ENCODE results near the gene ZMAT5. TPM values are rescaled to one million over a fixed set of nuclear protein-coding genes. Genes with fewer than 3 reads are reported as not detected.

Gene ZMAT5
- polyA plus RNA-seq (ENCODE audit: insufficient read length in 3 of 3) = 10 to 100 TPM; 23.2 to 25.5 (median 24.0) TPM

GRCh38 chr22:29766632-29767170 is at the start of gene ZMAT5:
Gene ZMAT5, minus strand, starts transcription at chr22:29767007. Its CDS starts 18,463 bp downstream, at chr22:29748544.
- peak; percentile 85 to 95 (median 94) for DNase-seq (ENCODE audit: low read depth in 3 of 3, low spot score in 2 of 3)

- DNase-seq (ENCODE audit: low read depth in 3 of 3, low spot score in 2 of 3) = no peak
Measured at GRCh38 chr22:29816539-29816938, 49.7 kb upstream of the ZMAT5 start.

GRCh38 chr22:29816128-29816527 is 49.3 kb upstream of the ZMAT5 start:
- no peak for DNase-seq (ENCODE audit: low read depth in 3 of 3, low spot score in 2 of 3)

- no peak for DNase-seq (ENCODE audit: low read depth in 3 of 3, low spot score in 2 of 3)
Measured at GRCh38 chr22:29815580-29815979, 48.8 kb upstream of the ZMAT5 start.

- no peak for DNase-seq (ENCODE audit: low read depth in 3 of 3, low spot score in 2 of 3)
Measured at GRCh38 chr22:29814003-29814402, 47.2 kb upstream of the ZMAT5 start.

- no peak for DNase-seq (ENCODE audit: low read depth in 3 of 3, low spot score in 2 of 3)
Measured at GRCh38 chr22:29813563-29813962, 46.8 kb upstream of the ZMAT5 start.

GRCh38 chr22:29813126-29813525 is 46.3 kb upstream of the ZMAT5 start:
- DNase-seq (ENCODE audit: low read depth in 3 of 3, low spot score in 2 of 3) = no peak

- no peak for DNase-seq (ENCODE audit: low read depth in 3 of 3, low spot score in 2 of 3)
Measured at GRCh38 chr22:29811377-29811776, 44.6 kb upstream of the ZMAT5 start.

GRCh38 chr22:29810216-29810615 is 43.4 kb upstream of the ZMAT5 start:
- no peak for DNase-seq (ENCODE audit: low read depth in 3 of 3, low spot score in 2 of 3)

- DNase-seq (ENCODE audit: low read depth in 3 of 3, low spot score in 2 of 3) = no peak
Measured at GRCh38 chr22:29806196-29806595, 39.4 kb upstream of the ZMAT5 start.

- no peak for DNase-seq (ENCODE audit: low read depth in 3 of 3, low spot score in 2 of 3)
Measured at GRCh38 chr22:29804985-29805384, 38.2 kb upstream of the ZMAT5 start.

GRCh38 chr22:29803190-29803589 is 36.4 kb upstream of the ZMAT5 start:
- DNase-seq (ENCODE audit: low read depth in 3 of 3, low spot score in 2 of 3) = no peak

- DNase-seq (ENCODE audit: low read depth in 3 of 3, low spot score in 2 of 3) = no peak
Measured at GRCh38 chr22:29801796-29802195, 35.0 kb upstream of the ZMAT5 start.

GRCh38 chr22:29801153-29801552 is 34.3 kb upstream of the ZMAT5 start:
- no peak for DNase-seq (ENCODE audit: low read depth in 3 of 3, low spot score in 2 of 3)

GRCh38 chr22:29799217-29799680 is 32.4 kb upstream of the ZMAT5 start:
- DNase-seq (ENCODE audit: low read depth in 3 of 3, low spot score in 2 of 3) = no peak

GRCh38 chr22:29798801-29799200 is 32.0 kb upstream of the ZMAT5 start:
- no peak for DNase-seq (ENCODE audit: low read depth in 3 of 3, low spot score in 2 of 3)

- no peak for DNase-seq (ENCODE audit: low read depth in 3 of 3, low spot score in 2 of 3)
Measured at GRCh38 chr22:29798318-29798717, 31.5 kb upstream of the ZMAT5 start.

GRCh38 chr22:29797351-29797750 is 30.5 kb upstream of the ZMAT5 start:
- no peak for DNase-seq (ENCODE audit: low read depth in 3 of 3, low spot score in 2 of 3)

- no peak for DNase-seq (ENCODE audit: low read depth in 3 of 3, low spot score in 2 of 3)
Measured at GRCh38 chr22:29795663-29796062, 28.9 kb upstream of the ZMAT5 start.

- DNase-seq (ENCODE audit: low read depth in 3 of 3, low spot score in 2 of 3) = no peak
Measured at GRCh38 chr22:29793396-29793795, 26.6 kb upstream of the ZMAT5 start.

- no peak for DNase-seq (ENCODE audit: low read depth in 3 of 3, low spot score in 2 of 3)
Measured at GRCh38 chr22:29790061-29790460, 23.3 kb upstream of the ZMAT5 start.

GRCh38 chr22:29788339-29789279 is 21.8 kb upstream of the ZMAT5 start:
- DNase-seq (ENCODE audit: low read depth in 3 of 3, low spot score in 2 of 3) = no peak
